ENCODE data around the gene ADGRG3. TPM values are rescaled to one million over a fixed set of nuclear protein-coding genes. Genes with fewer than 3 reads are reported as not detected.

Gene ADGRG3
- total and polyA plus RNA-seq, 8 donors, result 0.46 to 50.2 (median 1.7) TPM; not detected in 2

DNA sequence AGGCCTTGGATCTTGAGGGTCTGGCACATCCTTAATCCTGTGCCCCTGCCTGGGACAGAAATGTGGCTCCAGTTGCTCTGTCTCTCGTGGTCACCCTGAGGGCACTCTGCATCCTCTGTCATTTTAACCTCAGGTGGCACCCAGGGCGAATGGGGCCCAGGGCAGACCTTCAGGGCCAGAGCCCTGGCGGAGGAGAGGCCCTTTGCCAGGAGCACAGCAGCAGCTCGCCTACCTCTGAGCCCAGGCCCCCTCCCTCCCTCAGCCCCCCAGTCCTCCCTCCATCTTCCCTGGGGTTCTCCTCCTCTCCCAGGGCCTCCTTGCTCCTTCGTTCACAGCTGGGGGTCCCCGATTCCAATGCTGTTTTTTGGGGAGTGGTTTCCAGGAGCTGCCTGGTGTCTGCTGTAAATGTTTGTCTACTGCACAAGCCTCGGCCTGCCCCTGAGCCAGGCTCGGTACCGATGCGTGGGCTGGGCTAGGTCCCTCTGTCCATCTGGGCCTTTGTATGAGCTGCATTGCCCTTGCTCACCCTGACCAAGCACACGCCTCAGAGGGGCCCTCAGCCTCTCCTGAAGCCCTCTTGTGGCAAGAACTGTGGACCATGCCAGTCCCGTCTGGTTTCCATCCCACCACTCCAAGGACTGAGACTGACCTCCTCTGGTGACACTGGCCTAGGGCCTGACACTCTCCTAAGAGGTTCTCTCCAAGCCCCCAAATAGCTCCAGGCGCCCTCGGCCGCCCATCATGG, 4.0 kb upstream of the ADGRG3 start:
- H3K4me3 ChIP-seq, result no peak overlapping the region
- intact Hi-C loops (cut with DNase I; ENCODE audit: low total_unique reads), result no loop called here
- WGBS, 5 donors, result 79 to 89% (median 87%) methylated on average over 14 to 15 of the region's 15 CpGs
- H3K9me3 ChIP-seq, result no peaks in the 10 kb centered on the region
- H3K27me3 ChIP-seq, result no peaks in the 10 kb centered on the region
- H3K27ac ChIP-seq, result no peak overlapping the region
- TF ChIP-seq CTCF (IDR thresholded peaks at IDR 0.05) (no peak), POLR2A (IDR thresholded peaks at IDR 0.05) (no peak), POLR2AphosphoS5 (IDR thresholded peaks at IDR 0.05) (no peak), EP300 (IDR thresholded peaks at IDR 0.05) (no peak)
- peaks cover 27 to 63% (median 59%) of the 10 kb centered on the region in 4 donors for H3K36me3 ChIP-seq
- H3K4me1 ChIP-seq, result no peaks in the 10 kb centered on the region
- no peak for DNase-seq

- 76 to 86% (median 83%) methylated on average over 5 to 6 of the region's 6 CpGs for WGBS, 5 donors
- Histone ChIP-seq H3K27me3 (no peaks in the 10 kb centered on the region), H3K27ac (no peak overlapping the region), H3K9me3 (no peaks in the 10 kb centered on the region), H3K36me3 (peaks cover 22 to 57% (median 53%) of the 10 kb centered on the region in 4 donors), H3K4me3 (no peak overlapping the region), H3K4me1 (no peaks in the 10 kb centered on the region)
- no peak for DNase-seq
- intact Hi-C loops (cut with DNase I; ENCODE audit: low total_unique reads), result no loop called here
- TF ChIP-seq POLR2AphosphoS5 (IDR thresholded peaks at IDR 0.05), result no peak
- no peak for TF ChIP-seq CTCF (IDR thresholded peaks at IDR 0.05)
- no peak for TF ChIP-seq EP300 (IDR thresholded peaks at IDR 0.05)
- TF ChIP-seq POLR2A (IDR thresholded peaks at IDR 0.05), result no peak
Measured at GRCh38 chr16:57664662-57665025, 3.5 kb upstream of the ADGRG3 start.

GRCh38 chr16:57665541-57665940, 2.6 kb upstream of the ADGRG3 start:
- WGBS, 5 donors, result 62 to 86% (median 76%) methylated on average over 3 to 4 of the region's 4 CpGs
- no peak for TF ChIP-seq POLR2AphosphoS5 (IDR thresholded peaks at IDR 0.05)
- TF ChIP-seq POLR2A (IDR thresholded peaks at IDR 0.05), result no peak
- no peak for TF ChIP-seq CTCF (IDR thresholded peaks at IDR 0.05)
- no peak for TF ChIP-seq EP300 (IDR thresholded peaks at IDR 0.05)
- H3K36me3 ChIP-seq, result peaks cover 20 to 48% (median 44%) of the 10 kb centered on the region in 4 donors

DNA sequence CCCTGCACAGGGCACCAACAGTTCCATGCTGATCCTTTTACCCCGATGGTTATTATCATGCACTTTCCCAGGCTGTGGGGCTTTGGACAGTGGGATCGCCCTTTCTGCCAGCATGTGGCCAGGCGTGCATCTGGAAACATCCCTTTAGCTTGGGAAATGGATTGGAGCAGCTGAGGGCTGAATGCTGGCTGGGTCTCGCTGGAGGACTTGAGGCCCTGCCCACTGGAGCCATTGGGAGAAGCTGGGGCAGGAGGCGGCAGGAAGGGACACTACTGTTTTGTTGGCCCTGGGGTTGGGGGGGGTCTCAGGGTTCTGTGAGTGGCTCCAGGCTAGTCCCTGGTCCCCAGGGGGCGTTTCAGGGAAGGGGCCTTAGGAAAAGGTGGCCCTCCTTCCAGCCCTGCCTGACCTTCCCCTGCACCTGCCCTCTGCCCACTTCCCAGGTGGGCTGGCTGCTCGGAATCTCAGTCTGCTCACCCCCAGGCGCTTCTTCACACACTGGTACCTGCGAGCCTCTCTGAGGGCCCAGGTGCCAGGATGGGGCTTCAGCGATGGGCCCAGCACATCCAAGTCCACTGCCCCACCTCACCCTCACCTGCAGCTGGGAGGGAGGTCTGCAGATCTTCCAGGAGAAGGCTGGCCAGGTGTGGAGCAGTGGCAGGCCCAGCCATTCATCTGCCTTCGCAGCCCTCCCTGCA, 1.6 kb upstream of the ADGRG3 start:
- 74 to 81% (median 77%) methylated on average over 10 to 11 of the region's 11 CpGs for WGBS, 5 donors
- peak overlapping the region in 1 of 5 donors; percentile 55 for H3K27ac ChIP-seq
- H3K4me3 ChIP-seq, result no peak overlapping the region
- no peak for DNase-seq
- H3K27me3 ChIP-seq, result no peaks in the 10 kb centered on the region
- no peaks in the 10 kb centered on the region for H3K9me3 ChIP-seq
- H3K4me1 ChIP-seq, result no peaks in the 10 kb centered on the region
- TF ChIP-seq CTCF (IDR thresholded peaks at IDR 0.05) (no peak), POLR2AphosphoS5 (IDR thresholded peaks at IDR 0.05) (no peak), POLR2A (IDR thresholded peaks at IDR 0.05) (no peak), EP300 (IDR thresholded peaks at IDR 0.05) (no peak)
- peaks cover 18 to 39% (median 35%) of the 10 kb centered on the region in 4 donors for H3K36me3 ChIP-seq
- intact Hi-C loops (cut with DNase I; ENCODE audit: low total_unique reads), result no loop called here

More at GRCh38 chr16:57665541-57665940, 2.6 kb upstream of the ADGRG3 start:
- no peak for DNase-seq
- Histone ChIP-seq H3K9me3 (no peaks in the 10 kb centered on the region), H3K4me1 (no peaks in the 10 kb centered on the region), H3K4me3 (no peak overlapping the region), H3K27ac (no peak overlapping the region), H3K27me3 (no peaks in the 10 kb centered on the region)
- intact Hi-C loops (cut with DNase I; ENCODE audit: low total_unique reads), result no loop called here

All from stomach (tissue), 9 donors.